HG02610 (cell line): Measurements from ENCODE around the gene ATOSB.
"Not testable (repeated sequence)": the region's sequence is repeated elsewhere in the genome, so short reads cannot be mapped to it uniquely, and the experiment has no call there.

Experiments used
- ATAC-seq: cut with Tn5 transposase; IDR thresholded peaks from one replicate; pipeline ENCODE4 v1.9.1; 2021; ENCODE audit warnings: mild to moderate bottlenecking, moderate library complexity; ENCODE audit not compliant: unreplicated experiment

ATOSB gene, protein sequence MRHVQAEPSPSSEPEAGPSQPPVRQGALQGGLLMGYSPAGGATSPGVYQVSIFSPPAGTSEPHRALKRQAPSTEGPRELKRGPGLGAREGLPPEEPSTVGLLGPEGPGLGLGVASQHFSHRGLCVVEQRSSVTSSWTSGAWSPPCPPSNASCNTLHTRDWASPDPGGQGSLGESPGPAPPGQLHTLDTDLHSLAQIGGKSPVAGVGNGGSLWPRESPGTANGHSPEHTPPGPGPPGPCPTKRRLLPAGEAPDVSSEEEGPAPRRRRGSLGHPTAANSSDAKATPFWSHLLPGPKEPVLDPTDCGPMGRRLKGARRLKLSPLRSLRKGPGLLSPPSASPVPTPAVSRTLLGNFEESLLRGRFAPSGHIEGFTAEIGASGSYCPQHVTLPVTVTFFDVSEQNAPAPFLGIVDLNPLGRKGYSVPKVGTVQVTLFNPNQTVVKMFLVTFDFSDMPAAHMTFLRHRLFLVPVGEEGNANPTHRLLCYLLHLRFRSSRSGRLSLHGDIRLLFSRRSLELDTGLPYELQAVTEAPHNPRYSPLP

DNA sequence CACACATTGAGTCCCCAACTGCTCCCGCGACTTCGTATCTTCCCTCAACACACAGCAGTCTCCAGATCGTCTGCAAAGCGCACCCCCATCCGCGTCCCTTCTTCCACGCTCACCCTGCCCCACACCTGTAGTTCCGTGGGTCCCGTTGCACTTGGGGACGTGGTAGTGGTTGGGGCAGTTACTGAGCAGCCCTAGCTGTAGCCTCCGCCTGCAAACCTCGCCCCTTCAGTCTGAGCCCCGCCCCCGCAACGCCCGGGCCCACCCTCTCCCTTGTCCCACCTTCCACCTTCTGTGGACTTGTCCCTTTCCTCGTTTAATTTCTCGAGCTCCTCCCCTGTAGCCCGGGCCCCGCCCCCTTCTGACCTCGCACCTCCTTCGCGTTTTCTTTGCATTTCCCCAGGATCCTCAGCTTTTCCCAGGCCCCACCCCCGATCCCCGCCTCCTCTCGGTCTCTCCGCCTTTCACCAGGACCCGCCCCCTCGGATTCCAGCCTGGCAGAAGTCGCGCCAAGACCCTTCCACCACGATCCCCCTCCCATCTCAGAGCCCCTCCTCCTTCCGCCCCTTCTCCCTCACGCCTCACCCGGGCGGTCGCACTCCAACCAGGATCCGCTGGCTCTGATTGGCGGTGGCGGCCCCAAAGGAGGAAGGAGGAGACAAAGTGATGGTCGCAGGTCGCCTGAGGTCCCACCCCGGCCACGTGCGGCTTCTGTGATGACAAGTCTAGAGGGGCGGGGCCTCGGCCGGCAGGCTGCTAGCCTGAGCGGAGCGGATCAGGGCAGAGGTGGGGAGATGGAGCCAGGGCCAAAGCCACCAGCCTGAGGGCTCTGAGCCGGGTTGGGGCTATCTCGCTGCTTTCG is at the start of gene ATOSB:
TSS of gene ATOSB (minus strand) at position 183 of the 859 bp plus-strand sequence. CDS start 7,588 bp downstream, outside the sequence.
- peak; percentile 53 for ATAC-seq

DNA sequence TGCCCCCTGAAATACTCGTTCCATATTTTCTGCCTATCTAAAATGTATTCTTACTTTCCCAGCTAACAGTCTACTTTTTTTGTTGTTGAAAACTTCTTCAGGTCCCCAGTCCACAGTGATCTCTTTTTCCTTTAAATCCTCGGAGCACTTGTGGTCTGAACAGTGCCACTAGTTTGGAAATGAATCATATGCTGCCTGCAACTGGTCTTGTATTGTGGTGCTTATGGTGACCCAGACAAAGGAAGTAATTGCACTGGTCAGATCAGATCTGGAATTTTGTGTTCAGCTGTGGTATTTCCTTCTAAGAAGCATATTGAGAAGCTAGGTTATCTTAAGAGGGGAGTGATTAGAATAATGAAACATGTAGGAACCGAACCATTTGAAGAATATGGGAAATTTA is 49.0 kb upstream of the ATOSB start:
- ATAC-seq = no peak

DNA sequence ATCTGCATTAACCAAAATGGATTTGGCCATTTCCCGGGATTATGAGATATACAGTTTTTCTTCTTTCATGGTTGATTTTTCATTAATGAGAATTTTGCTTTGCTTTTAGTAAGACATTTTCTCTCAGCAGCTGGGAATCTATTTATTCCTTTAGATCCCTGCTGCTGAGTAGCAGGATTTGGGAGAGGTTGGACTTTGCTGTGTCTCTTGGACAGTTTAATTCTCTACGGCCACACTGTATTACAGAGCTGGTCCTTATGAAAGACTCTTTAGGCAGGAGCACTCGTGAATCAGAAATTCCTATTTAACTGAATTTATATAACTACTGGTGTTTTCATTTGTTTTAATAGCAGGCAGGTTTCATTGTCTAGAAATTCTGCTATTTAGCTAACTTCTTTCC is 47.8 kb upstream of the ATOSB start:
- no peak for ATAC-seq

DNA sequence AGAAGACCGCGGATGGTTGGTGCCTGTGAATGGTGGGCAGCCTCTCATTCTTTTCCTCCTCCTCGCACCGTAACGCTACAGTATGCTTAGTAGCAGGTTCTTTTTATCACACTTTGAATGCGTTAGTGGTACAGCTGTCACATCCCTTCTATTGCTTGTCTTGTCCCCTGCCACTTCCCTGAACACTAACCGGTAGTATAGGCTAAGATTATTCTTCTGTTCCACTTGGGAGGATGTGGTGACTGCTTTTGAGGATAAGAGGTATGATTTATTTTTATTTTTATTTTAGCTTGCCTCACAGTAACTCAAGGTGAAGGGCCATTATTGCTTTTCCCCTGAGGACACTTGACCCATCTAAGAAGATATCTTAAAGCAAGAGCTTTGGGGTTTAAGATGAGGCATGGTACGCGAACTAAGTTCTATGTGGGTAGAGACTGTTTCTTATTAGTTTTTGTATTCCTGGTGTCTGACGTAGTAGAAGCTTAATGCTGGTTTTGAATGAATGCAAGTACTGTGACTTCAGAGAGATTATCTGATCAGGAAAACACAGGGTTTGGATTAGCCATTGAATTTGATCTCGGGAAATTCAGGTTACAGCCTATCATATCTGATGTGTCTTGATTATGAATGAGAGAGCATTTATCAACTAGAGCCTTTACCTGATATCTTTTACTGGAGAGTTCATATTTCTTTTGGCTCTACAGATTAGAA is 47.1 kb upstream of the ATOSB start:
- ATAC-seq = no peak

DNA sequence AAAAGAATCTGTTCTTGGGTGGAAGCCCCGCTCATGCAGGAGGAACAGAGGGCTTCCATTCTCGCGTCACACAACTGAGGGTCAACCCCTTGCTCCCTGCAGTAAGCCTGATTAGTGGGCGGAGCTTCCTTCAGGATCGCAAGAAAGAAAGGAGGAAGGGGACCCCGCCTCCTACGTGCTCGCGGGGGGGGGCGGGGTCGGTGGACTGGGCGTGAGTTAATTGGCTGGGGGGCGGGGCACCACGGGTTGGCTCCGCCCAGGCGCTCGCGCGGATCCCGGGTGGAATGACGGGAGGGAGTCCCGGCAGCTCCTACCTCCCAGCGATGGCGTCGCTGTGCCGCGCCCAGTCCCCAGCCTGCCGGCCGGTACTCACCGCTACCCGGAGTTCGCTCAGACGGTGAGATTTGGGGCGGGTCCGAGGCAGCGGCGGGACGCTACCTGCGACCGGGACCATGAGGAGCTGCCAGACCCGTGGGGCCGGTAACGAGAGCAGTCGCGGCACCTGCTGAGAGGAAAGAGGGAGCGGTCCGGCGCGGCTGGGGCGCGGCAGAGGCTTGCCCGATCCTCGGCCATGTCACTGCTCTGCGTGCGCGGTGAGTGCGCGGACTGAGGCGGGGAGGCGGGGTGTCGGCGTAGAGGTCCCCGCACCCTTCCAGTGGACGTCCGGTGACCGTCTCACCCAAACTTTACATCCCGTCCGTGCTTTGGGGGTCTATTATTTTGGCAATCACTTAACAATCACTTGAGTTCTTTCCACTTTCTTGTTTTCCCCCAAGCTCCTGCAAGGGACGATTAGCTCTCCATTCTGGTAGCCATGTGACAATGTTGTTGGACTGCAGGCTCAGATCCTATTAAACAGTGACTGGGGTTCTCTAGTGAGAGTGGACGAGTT is 46.3 kb upstream of the ATOSB start, which contains the start of gene UNC13B:
TSS of gene UNC13B (plus strand) at position 297 of the 892 bp plus-strand sequence. CDS start at position 572, 275 bp downstream.
- ATAC-seq = no peak

DNA sequence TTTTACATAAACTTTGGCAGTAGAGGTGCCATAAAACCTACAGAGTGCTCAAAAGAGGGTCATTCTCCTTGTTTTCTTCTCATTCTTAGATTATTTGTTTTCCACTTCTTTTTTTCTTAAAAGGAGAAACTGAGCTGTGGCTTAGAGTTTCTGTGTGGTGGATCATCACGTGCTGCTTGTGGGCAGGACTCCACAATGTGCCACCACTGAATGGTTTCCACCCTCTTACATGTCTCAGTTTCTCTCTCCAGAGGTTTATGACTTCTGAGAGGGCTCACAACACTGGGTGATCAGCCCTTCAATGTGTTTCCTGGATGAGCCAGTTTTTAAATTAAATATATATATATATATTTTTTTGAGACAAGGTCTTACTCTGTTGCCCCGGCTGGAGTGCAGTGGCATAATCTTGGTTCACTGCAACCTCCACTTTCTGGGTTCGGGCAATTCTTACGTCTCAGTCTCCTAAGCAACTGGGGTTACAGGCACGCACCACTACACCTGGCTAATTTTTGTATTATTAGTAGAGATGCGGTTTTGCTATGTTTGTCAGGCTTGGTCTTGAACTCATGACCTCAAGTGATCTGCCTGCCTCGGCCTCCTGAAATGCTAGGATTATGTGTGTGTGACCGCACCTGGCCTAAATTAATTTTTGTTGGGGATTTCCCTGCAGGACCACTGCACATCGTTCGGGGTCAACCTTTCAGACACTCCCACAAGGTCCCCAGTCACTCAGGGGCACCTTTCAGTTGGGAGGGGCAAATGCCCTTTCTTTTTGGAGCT is 43.0 kb upstream of the ATOSB start:
- no peak for ATAC-seq

DNA sequence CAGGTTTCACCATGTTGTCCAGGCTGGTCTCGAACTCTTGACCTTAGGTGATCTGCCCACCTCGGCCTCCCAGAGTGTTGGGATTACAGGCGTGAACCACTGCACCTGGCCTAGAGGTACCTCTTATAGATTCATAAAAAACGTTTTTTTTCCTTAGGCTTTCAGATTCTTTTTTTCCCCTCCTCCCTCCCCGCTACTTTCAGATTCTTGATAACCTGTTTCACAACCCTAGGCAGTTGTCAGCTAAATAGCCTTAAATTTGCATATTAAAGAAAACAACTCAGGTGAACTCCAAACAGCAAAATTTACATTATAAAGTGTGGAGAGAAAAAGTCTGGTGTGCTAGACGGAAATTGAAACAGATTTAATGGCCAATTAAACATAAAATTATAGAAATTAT is 42.2 kb upstream of the ATOSB start:
- ATAC-seq = not testable (repeated sequence)

DNA sequence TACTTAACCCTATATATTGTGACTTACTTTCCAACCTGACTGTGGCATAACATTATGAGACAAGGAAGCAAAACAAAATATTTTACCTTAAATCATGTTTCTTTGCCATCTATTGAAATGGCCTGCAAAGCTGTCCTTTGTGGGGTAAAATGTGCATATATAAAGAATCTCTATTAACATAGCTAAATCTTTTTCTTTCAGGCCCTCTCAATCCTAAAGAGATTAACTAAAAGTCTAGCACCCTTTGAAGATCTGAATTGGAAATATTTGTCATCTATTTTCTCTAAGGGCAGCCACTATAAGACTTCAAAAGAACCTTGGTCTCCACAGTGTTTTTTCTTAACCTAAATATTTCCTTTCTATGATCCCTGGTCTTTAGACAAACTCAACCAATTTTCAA is 41.1 kb upstream of the ATOSB start:
- no peak for ATAC-seq

DNA sequence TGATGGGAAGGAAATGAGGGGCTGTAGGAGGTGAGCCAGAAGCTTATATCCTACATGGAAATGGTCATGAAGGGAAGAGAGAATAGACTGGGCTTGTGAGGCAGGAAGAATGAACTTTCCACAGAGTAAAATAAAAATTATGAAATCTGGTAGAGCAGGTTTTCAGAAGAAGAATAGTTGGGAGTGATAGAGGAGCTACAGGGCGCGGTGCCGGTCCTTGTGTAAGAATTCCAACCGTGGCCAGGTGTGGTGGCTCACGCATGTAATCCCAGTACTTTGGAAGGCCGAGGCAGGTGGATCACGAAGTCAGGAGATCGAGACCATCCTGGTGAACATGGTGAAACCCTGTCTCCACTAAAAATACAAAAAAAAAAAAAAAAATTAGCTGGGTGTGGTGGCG is 37.3 kb upstream of the ATOSB start:
- no peak for ATAC-seq

DNA sequence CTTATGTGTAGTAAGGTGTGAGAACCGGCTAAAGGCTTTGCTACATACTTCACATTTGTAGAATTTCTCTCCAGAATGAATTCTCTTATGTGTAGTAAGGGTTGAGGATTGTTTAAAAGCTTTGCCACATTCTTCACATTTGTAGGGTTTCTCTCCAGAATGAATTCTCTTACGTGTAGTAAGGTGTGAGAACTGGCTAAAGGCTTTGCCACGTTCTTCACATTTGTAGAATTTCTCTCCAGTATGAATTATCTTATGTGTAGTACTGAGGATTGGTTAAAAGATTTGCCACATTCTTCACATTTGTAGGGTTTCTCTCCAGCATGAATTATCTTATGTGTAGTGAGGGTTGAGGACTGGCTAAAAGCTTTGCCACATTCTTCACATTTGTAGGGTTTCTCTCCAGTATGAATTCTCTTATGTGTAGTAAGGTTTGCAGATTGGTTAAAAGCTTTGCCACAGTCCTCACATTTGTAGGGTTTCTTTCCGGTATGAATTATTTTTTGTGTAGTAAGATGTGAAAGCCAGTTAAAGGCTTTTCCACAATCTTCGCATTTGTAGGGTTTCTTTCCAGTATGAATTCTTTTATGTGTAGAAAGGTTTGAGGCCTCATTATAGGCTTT is 32.4 kb upstream of the ATOSB start:
- ATAC-seq = not testable (repeated sequence)

DNA sequence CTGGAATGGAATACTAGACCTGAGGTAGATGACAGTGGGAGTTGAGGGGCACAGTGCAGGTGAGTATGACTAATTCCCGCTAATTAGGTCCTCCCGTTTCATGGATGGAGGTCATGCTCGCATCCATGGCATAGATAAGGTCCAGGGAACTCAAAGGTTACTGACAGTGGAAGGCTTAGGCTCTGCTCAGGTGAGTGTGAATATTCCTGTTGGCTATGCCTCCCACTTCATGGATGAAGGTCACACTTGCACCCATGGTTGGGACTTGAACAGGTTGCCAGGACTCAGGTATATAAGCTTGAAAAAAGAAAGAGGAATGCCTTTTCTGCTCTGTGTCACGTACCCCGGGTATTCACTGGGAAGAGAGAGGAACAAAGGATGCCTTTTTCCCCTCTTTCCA is 26.4 kb upstream of the ATOSB start:
- no peak for ATAC-seq

DNA sequence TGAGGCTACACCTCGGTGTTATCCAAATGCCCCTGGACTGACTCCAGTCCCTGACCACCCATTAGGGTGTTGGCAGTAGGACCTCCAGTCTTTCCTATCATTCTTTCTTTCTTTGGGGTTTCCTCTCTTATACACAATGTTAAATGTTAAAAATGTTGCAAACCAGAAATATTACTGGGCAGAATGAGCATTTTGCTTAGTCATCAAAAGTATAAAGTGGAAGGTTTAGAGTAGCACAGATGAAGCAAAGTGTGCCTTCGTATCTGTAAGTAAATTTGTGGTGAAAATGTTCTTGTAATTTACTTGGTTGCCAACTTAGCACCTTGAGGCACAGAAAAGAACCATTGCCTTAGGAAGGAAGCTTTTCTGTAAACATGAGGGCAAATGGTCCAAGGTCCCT is 24.4 kb upstream of the ATOSB start:
- no peak for ATAC-seq

DNA sequence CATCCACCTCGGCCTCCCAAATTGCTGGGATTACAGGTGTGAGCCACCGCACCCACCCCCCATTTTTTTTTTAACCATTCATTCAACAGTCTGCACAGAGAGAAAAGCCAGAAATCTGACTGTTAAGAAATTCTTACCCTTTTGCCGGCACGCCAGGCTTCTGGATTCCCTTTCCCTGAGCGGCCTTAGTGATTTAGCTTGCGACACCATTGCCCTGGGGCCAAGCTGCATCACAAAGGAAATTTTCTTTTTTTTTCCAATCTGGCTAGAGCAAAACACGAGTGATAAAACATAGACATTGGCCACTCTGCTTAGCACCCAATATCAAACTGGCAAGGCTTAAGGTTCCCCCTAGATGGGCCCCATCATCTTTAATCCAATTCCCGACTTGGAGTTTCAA is 21.2 kb upstream of the ATOSB start:
- ATAC-seq = no peak

DNA sequence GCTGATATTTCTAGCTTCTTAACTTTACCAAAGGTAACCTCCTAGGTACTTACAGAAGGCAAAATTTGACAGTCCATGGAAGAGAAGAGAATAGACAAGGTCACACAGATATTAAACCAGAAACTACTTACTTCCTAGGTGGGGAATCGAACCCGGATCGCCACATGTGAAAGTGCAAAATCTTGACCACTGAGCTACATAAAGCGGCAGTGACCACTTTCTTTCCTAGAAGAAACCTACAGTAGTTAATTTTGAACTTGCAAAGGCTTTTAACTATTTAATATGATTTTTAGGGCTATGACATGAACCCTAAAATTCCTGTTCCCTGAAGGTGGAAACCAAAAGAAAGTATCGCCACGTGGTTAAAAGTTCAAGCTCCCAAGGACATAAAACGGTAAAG is 20.3 kb upstream of the ATOSB start:
- no peak for ATAC-seq

DNA sequence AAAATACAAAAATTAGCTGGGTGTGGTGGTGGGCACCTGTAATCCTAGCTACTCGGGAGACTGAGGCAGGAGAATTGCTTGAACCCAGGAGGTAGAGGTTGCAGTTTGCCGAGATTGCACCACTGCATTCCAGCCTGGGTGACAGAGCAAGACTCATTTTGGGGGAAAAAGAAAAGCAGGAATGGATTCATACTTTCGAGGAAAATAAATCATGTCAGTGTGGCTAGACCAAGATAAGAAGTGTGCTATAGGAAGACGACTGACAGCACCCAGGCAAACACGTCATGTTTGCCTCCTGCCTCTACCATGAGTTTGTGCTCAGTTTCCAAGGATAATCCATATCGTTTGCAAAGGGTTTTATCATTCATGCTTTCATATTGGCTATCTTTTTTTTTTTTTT is 19.3 kb upstream of the ATOSB start:
- ATAC-seq = no peak

DNA sequence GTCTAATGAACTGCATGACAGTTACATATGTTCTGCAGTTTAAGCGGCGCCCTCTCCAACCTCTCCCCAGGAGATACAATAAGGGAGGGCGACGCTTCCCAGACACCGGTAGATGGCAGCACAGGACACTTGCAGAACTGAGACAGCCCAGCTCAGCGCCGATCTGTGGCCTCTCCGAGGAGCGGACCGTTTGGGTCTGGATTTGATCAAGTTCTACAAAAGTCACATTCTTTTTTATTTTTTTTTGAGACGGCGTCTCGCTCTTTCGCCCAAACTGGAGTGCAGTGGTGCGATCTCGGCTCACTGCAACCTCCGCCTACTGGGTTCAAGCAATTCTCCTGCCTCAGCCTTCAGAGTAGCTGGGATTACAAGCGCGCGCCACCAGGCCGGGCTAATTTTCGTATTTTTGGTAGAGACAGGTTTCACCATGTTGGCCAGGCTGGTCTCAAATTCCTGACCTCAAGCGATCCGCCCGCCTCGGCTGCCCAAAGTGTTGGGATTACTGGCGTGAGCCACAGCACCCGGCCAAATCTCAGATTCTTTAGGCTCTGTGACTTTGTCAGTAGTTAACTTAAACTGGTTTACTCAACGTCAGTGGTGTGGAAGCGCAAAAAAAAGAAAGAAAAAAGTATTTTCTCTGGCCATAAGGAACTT is 1.4 kb upstream of the ATOSB start:
- ATAC-seq = peak; percentile 34

DNA sequence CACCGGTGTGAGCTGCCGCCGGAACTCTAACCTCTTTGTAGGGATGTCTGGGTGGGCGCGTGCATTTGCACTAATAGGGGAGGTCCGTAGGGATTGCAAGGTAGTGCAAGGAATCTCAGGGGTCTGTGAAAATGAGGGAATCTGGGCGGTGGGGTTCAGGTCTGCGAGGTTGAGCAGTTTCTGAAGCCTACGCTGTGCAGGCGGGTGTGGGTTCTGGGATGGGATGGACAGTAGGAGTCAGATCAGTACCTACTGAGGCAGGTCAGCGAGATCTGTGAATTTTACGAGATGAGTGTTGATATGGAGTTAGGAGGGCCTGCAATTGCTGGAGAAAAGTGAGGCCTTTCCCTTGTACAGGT is 856 bp upstream of the ATOSB start:
- no peak for ATAC-seq

DNA sequence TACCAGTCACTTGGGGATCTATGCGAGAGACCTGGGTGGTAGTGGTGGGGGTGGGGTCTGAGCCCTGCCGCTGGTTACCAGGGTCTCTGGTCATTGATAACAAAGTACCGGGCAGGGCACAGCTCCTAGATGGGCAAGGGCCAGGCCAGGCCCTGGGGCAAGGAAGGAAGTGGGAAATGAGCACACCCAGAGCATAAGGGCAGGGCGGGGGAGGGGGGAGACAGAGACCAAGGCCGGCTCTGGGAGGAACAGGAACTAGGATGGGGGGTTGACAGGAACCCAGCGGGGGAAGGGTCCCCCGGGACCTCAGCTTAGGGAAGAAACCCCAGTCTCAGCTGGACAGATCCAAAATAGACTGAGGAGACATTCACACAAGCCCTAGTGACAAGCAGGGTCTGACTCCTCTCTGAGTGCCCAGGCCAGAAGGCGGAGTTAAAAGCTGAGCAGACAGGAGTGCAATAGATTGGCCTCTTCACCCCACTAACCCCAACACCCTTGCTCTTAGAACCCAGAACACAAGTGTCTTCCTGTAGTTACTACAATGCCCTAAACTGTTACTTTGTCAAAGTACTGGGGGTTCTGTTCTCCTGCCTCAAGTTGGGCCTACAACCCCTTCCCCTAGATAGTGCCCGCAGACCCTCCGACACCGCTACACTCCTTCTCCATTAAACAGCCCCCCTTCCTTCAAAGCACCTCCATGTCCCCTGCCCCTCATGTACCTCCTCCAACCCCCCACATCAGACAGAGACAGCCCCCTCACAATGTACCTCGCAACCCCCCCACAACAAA is 628 bp downstream of the ATOSB start:
- ATAC-seq = no peak
